ENCODE data around the gene MIER3. TPM values are rescaled to one million over a fixed set of nuclear protein-coding genes. Genes with fewer than 3 reads are reported as not detected.

Gene MIER3
- total RNA-seq, result 10 to 100 TPM; 10.7 to 15.9 (median 14.9) TPM

GRCh38 chr5:56951946-56952691 lies at the start of gene MIER3:
Gene MIER3, minus strand, starts transcription at chr5:56952123. Its CDS starts 21 bp downstream, at chr5:56952102.
- H3K27me3 ChIP-seq, result no peaks in the 10 kb centered on the region
- H3K36me3 ChIP-seq, result no peaks in the 10 kb centered on the region
- peaks cover 20% of the 10 kb centered on the region for H3K4me1 ChIP-seq
- peak within 1 kb of the TSS; percentile 71 for H3K4me3 ChIP-seq
- WGBS, result 0% methylated on average over 6 of the region's 89 CpGs
- TF ChIP-seq EP300 (IDR thresholded peaks at IDR 0.05) (no peak), CTCF (IDR thresholded peaks at IDR 0.05) (no peak), POLR2AphosphoS5 (IDR thresholded peaks at IDR 0.05) (no peak), POLR2A (IDR thresholded peaks at IDR 0.05) (no peak)
- H3K9me3 ChIP-seq, result no peaks in the 10 kb centered on the region
- DNase-seq (ENCODE audit: low spot score in 2 of 2), result peak; percentile 79 to 87
- H3K27ac ChIP-seq, result peak within 1 kb of the TSS; percentile 90

GRCh38 chr5:56995596-56995995 lies 43.7 kb upstream of the MIER3 start:
- Histone ChIP-seq H3K4me1 (no peaks in the 10 kb centered on the region), H3K4me3 (no peak overlapping the region), H3K27ac (no peak overlapping the region), H3K9me3 (no peaks in the 10 kb centered on the region), H3K36me3 (no peaks in the 10 kb centered on the region), H3K27me3 (peaks cover 2% of the 10 kb centered on the region)
- WGBS, result 79% methylated on average over 1 of the region's 1 CpG
- TF ChIP-seq POLR2A (IDR thresholded peaks at IDR 0.05), result no peak
- no peak for TF ChIP-seq CTCF (IDR thresholded peaks at IDR 0.05)
- DNase-seq (ENCODE audit: low spot score in 2 of 2), result no peak

GRCh38 chr5:56993241-56993640 lies 41.3 kb upstream of the MIER3 start:
- H3K4me3 ChIP-seq, result no peak overlapping the region
- H3K27ac ChIP-seq, result no peak overlapping the region
- no peak for TF ChIP-seq POLR2A (IDR thresholded peaks at IDR 0.05)
- TF ChIP-seq POLR2AphosphoS5 (IDR thresholded peaks at IDR 0.05), result no peak
- no peak for TF ChIP-seq EP300 (IDR thresholded peaks at IDR 0.05)
- no peak for TF ChIP-seq CTCF (IDR thresholded peaks at IDR 0.05)
- no peak for DNase-seq (ENCODE audit: low spot score in 2 of 2)
- WGBS, result 63% methylated on average over 2 of the region's 2 CpGs
- no peaks in the 10 kb centered on the region for H3K4me1 ChIP-seq
- no peaks in the 10 kb centered on the region for H3K9me3 ChIP-seq
- H3K27me3 ChIP-seq, result peaks cover 2% of the 10 kb centered on the region
- H3K36me3 ChIP-seq, result no peaks in the 10 kb centered on the region

GRCh38 chr5:56989676-56990075 lies 37.8 kb upstream of the MIER3 start:
- H3K9me3 ChIP-seq, result no peaks in the 10 kb centered on the region
- DNase-seq (ENCODE audit: low spot score in 2 of 2), result no peak
- WGBS, result 70% methylated on average over 2 of the region's 2 CpGs
- peaks cover 2% of the 10 kb centered on the region for H3K27me3 ChIP-seq
- no peaks in the 10 kb centered on the region for H3K4me1 ChIP-seq
- no peak overlapping the region for H3K27ac ChIP-seq
- no peaks in the 10 kb centered on the region for H3K36me3 ChIP-seq
- TF ChIP-seq EP300 (IDR thresholded peaks at IDR 0.05), result no peak
- TF ChIP-seq POLR2A (IDR thresholded peaks at IDR 0.05), result no peak
- no peak for TF ChIP-seq POLR2AphosphoS5 (IDR thresholded peaks at IDR 0.05)
- no peak for TF ChIP-seq CTCF (IDR thresholded peaks at IDR 0.05)
- H3K4me3 ChIP-seq, result no peak overlapping the region

GRCh38 chr5:56988490-56988889 lies 36.6 kb upstream of the MIER3 start:
- WGBS, result 94% methylated on average over 4 of the region's 4 CpGs
- no peak for DNase-seq (ENCODE audit: low spot score in 2 of 2)
- no peaks in the 10 kb centered on the region for H3K9me3 ChIP-seq
- H3K4me3 ChIP-seq, result no peak overlapping the region
- peaks cover 2% of the 10 kb centered on the region for H3K27me3 ChIP-seq
- H3K27ac ChIP-seq, result no peak overlapping the region
- TF ChIP-seq POLR2AphosphoS5 (IDR thresholded peaks at IDR 0.05) (no peak), POLR2A (IDR thresholded peaks at IDR 0.05) (no peak), CTCF (IDR thresholded peaks at IDR 0.05) (no peak), EP300 (IDR thresholded peaks at IDR 0.05) (no peak)
- H3K36me3 ChIP-seq, result no peaks in the 10 kb centered on the region
- no peaks in the 10 kb centered on the region for H3K4me1 ChIP-seq
